GM21526 (cell line): ENCODE measurements around the gene KLK6.

Source experiments
- ATAC-seq: cut with Tn5 transposase; IDR thresholded peaks from one replicate; pipeline ENCODE4 v1.9.1; 2021; ENCODE audit warnings: moderate library complexity; ENCODE audit not compliant: unreplicated experiment, low FRiP score

Gene KLK6

DNA sequence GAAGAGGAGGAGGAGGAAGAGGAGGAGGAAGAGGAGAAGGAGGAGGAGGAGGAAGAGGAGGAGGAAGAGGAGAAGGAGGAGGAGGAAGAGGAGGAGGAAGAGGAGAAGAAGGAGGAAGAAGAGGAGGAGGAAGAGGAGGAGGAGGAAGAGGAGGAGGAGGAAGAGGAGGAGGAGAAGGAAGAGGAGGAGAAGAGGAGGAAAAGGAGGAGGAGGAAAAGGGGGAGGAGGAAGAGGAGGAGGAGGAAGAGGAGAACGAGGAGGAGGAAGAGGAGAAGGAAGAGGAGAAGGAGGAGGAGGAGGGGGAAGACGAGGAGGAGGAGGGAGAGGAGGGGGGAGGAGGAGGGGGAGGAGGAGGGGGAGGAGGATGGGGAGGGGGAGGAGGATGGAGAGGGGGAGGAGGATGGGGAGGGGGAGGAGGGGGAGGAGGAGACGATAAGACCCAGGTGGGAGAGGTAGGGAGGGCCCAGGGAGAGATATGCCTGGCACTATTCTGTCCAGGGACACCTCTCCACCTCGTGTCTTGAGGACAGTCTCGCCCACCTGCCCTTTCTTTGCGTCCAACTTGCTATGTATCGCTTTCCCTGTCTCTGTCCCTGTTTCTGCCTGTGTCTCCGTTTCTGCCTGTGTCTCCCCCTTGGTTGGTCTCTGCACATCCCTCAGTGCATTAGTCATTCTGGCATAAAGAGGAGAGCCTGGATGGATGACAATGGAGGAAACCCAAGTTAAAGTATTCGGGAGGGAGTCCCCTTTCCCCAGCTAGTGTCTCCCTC, 9.5 kb downstream of the KLK6 start:
- no peak for ATAC-seq

DNA sequence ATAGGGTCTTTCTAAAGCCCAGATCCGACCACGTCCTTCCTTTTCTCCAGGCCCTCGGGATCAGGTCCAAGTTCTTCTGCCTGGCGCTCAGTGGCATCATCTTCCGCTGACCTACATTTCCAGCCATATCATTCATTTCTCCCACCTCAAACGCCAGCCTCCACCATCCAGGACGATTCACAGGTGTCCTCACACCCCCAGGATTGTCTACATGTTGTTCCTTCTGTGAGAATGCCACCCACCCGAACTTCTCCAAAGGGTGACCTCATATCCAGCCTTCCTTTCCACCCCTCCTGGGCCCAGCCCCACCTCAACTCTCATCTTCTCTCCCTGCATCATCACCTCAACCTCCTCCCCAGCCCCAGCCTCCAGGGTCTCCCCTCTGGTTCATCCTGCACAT, 11.8 kb downstream of the KLK6 start:
- no peak for ATAC-seq

DNA sequence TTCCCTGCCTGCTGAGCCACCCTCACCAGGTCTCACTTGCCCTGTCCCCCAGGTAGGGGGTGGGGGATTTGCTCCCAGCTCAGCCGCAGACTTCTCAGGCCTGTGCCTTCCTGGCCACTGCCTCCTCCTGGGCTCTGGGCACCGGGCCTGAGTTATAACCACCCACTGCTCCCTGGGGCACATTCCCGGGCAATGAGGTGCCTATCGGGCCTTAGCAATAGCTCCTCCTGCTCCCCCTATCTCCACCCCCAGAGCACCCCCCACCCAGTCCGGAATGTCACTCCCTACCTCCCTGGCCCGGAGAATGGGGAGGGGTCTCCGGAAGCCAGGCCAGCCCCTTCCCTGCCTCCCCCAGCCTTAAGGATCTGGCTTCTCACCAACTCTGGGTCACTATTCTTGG, 16.5 kb downstream of the KLK6 start, which contains the start of gene KLK5:
Gene KLK5, minus strand, starts transcription at position 129 of the 400 bp plus-strand sequence. CDS start 381 bp downstream, outside the sequence.
- no peak for ATAC-seq

DNA sequence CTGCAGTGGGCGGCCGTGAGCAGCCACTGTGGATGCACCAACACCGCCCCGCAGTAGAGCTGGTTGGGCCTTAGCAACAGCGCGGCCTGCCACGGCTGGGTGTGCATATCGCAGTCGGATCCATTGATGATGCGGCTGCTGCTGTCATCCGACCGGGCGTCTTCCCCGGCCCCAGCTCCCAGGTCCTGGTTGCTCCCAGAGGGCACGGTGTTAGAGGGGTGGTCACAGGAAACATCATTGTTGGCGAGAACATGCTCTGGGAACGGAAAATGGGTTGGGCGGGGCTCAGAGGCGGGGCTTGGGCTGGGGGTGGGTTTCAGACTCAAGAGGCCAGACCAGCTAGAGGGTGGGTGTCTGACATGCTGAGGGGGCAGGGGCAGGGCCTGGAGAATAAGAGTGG, 19.5 kb downstream of the KLK6 start:
- ATAC-seq = no peak

DNA sequence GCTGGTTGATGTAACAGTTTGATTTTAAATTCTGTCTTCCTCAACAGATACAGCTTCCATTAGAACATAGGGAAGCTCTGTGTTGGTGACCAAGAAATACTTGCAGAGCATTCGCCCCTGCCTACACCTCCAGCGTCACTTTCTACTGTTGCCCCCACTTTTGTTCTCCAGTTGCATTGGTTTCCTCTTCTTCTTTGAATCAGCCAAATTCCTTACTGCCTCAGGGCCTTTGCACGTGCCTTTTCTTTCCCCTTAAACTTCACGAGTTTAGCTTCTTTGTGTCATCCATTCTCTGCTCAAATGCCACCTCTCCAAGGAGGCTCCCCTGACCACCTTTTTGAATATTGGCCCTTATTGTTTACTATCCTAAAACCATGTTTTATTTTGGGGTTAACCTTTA, 22.3 kb downstream of the KLK6 start:
- no peak for ATAC-seq

DNA sequence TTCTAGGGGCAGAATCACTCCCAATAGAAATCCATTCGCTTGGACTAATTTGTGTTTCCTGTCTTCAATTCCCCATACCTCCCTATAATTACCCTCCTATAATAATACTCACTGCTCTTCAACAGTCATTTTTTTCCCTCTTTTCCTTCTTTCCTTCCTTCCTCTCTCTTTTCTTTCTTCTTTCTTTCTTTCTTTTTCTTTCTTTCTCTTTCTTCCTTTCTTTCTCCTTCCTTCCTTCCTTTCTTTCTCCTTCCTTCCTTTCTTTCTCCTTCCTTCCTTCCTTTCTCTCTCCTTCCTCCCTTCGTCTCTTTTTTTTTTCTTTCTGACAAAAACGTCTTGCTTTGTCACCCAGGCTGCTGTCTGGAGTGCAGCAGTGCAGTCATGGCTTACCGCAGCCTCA, 24.6 kb downstream of the KLK6 start:
- ATAC-seq = no peak

DNA sequence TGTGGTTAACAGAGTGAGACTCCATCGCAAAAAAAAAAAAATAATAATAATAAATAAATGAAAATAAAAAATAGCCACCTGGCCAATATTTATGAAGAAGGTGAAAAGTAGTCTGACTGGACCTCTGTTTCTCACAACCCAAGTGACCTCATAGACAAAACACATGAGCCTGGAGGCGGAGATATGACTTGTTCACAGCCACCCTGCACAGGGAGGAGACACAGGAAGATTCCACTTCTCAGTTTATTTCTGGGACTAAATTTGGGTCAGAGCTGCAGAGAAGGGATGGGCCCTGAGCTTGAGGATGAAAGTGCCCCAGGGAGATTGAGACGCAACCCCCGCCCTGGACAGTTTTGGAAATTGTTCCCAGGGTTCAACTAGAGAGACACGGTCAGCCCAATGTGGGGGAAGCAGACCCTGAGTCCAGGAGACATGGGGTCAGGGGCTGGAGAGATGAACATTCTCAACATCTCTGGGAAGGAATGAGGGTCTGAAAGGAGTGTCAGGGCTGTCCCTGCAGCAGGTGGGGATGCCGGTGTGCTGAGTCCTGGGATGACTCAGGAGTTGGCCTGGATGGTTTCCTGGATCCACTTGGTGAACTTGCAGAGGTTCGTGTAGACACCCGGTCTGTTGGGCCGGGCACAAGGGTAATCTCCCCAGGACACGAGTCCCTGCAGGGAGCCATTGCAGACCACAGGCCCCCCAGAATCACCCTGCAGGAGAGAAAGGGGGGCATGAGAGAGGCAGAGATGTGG, 26.1 kb downstream of the KLK6 start:
- ATAC-seq = no peak

DNA sequence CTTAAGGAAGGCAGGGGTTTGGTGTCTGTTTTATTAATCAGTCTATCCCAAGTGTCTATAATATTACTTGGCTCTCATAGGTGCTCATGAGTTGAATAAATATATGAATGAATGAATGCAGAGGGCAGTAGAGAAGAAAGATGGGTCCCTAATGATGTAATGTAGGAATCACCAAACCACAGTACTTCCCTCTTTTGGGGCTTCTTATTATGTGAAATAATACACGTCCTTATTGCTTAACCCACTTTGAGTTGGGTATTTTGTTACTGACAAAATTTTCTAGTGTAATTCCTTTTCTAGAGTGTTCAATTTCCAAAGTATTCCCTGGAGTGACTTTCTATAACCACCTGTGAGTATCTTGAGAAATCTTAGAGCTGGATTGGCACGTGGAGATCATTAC, 29.8 kb downstream of the KLK6 start:
- ATAC-seq = no peak

DNA sequence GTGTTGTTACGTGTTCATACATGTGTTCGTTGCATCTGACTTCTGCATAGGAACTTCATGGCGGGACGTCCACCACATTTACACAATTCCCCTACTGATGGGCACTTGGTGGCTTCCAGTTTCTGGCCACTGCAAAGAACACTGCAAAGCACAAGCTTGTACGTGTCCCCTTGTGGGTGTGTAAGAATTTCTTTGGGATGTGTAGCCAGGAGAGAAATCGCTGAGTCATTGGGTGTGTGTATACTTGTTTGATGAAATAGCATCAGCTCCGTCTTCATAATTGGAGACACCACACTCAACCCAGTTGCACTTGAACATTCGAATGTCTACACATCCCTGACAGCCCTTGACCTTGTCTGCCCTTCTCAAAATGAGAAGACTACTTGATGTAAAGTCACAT, 35.8 kb downstream of the KLK6 start:
- ATAC-seq = no peak

DNA sequence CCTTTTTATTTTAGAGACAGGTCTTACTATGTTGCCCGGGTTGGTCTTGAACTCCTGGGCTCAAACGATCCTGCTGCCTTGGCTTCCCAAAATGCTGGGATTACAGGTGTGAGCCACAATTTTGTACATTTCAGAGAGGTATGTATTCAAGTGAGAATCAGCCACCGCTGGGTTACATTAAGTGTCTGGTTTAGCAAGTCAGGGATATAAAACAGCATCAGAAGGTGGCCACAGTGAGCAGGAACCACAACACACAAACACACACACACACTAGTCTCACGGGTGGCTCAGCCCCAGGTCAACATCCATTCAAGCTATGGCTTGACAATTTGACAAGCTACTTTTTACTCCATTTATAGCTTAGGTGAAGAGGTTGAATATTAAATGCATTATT, 36.7 kb downstream of the KLK6 start:
- no peak for ATAC-seq

DNA sequence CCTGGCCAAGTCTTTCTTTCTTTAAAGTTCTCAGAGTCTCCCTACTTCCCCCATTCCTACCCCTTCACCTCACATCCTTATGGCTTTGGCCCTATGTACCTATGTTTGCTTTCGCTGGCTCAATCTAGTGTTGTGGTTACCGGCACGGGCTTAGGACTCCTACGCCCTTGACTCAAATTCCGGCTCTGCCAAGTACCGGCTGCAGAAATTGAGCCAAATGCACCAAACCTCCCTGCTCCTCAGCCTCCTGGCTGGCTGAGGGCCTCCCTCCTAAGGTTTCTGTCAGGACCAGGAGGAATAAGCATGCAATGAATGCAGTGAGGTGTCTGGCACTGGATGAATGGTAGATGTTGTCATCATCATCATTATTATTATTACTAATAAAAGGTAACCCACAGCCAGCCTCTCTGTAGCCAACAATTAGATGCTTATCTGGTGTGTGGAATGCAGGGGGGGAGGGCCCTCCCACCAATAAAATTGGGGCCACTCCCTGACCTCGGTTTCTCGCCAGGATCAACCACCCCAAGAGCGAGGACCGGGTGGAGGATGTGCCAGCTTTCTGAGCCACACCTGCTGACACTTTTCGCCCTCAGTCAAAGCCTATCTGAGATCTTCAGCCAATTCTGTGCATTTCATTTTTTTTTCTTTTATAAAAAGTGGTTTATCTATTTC, 37.2 kb downstream of the KLK6 start:
- no peak for ATAC-seq

DNA sequence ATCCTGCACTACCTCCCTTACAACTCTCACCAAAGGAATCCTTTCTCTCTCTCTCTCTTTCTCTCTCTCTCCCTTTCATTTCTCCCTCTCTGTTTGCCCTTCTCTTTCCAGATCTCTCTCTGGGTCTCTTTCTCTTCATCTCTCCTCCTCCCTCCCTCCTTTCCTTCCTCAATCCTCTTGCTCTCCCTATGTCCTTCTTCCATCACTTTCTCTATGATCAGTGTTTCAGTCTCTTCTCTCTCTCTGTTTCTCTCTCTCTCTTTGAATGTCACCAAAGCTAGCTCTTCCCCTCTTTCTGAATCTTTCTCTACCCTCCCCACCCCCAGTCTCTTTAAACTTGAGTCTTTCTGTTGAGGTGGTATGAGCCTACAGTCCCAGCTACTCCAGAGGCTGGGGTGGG, 38.4 kb downstream of the KLK6 start:
- ATAC-seq = no peak

DNA sequence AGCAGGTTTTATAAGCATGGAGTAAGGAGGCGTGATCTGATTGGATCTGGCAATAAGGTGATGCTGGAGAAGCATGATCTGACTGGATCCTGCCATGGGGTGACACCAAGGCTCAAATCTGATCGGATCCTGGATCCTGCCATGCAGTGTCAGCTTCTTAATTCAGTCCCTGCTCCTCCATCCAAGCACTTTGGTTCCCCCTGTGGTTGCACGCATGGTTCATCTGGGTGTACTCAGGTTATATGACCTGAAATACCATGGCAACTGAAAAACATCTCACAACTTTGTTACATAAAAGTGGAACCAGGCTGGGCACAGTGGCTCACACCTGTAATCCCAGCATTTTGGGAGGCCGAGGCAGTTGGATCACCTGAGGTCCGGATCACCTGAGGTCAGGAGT, 40.6 kb downstream of the KLK6 start:
- no peak for ATAC-seq

DNA sequence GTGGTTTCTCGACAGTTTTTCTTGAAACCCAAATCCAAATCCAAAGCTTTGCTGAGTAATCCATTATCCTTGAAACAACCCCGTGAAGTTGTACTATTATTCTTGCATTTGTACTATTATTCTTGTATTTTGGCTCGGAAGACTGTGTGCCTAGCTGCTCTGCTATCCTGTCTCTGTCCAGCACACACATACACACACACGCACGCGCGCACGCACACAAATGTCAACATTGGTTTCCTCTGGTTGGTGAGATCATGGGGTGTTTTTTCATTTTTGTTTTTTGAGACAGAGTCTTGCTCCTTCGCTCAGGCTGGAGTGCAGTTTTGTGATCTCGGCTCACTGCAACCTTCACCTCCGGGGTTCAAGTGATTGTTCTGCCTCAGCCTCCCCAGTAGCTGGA, 43.2 kb downstream of the KLK6 start:
- no peak for ATAC-seq

DNA sequence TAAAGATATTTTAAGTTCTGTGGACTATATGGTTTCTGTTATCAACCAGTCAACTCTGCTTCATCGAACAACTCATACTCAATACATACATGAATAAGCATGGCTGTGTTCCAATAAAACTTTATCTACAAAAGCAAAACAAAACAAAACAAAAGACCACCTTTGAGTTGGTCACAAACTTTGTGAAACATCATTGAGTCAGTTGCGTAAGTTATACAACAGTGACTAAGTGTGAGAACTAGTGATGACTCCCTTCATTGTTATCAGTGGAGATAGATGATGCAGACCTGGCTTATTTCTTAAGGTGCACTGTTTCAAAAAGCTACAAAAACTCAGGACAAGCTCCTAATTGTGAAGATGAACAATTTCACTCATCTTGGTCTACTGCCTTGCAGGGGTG, 43.7 kb downstream of the KLK6 start:
- no peak for ATAC-seq

DNA sequence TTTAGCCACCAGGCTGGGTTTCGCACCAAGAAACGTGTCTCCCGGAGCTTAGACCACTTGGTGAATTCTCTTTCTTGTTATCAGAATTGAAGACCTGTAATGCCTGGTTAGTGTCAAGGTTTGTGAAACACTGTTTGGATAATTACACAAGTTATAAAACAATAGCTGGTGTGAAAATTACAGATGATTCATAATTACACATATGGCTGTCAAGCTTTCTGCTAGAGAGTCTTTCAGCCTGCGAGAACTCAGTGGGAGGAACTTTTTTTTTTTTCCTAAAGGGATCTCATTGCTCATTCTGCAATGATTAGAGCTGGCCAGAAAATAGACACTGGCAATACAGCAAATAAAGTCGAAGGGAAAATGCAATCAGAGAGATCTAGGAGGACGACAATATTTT, 44.8 kb downstream of the KLK6 start:
- no peak for ATAC-seq

DNA sequence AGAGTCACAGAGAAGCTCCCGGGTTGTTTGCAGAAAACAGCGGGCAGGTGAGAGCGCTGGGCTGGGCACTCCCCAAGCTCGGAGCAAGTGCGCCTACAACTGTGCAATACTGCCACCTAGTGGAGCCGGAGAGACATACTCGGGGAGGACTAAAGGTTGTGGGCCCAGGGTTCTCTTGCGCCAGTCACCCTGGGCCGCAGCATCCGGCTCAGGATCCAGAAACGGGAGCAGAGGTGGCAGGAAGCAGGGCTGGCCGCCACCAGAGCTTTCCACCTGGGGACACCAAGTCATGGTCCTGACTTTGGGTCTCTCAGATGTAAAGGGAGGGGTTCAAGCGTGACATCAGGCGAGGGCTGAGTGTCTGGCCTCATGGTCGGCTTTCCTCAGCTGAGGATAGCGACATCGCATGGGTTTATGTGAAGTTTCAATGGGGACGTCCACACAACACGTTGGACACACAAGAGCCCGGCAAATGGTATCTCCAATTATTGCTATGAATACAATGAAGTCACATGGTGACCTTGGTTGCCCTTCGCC, 47.0 kb downstream of the KLK6 start:
- no peak for ATAC-seq

DNA sequence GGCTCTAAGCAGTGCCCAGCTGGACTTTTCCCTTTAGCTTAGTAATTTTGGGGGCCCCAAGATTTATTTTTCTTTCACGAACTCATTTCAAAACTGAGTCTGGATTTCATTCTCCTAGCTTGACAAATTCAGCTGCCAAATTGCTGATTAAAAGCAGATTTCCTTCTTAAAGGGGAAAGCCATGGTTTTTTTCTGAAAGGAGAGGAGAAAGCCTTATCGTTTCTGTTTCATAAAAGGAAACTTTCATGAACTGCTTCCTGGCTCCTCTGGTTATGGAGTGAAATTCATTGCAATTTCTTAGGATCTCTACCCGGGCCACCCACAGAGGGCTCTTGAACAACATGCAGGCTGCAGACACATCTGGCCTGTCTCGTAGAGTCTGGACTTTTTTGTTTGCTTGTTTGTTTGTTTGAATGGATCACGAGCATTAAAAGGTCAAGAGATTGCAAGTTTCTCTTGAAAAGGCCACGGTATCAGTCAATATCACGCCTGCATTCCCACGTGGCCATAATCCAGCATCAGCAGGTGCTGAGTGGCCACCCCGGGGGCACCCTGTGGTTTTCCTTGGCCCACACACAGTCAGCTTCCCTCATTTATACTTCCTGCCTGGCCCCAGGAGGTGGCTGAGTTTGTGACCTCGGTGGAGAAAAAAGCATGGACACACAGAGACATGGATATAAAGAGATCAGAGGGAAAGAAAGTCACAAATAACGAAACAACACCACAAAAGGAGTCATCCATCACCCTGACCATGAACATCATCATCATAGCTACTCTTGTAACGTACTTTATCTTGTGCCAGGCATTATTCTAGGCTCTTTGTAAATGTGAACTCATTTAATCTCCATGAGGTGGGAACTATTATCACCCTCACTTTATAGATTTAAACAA, 47.7 kb downstream of the KLK6 start:
- no peak for ATAC-seq

DNA sequence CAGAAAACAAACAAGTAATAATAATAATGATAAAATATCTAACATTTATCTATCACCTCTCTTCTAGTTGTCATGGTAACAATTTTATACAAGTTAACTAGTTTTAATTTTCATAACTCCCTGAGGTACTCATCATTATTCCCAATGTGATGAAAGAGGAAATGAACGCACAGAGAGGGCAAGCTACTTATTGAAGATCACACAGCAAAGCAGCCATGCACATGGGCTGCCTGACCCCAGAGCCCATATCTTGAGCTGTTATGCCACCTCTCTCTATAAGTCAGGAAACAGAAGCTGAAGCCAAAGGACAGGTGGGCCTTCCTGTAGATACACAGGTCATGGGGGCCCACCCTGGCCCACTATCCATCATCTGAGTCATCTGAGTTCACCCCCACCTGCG, 53.3 kb downstream of the KLK6 start:
- ATAC-seq = no peak
